Limb (tissue), 2 donors: ENCODE data around the gene TFEB.

Experiments
- DNase-seq, 2 donors: peaks; one replicate each; pipeline ENCODE4 v3.0.0-alpha.2; 2016; ENCODE audit errors: extremely low spot score in 2 of 2

Gene TFEB

DNA sequence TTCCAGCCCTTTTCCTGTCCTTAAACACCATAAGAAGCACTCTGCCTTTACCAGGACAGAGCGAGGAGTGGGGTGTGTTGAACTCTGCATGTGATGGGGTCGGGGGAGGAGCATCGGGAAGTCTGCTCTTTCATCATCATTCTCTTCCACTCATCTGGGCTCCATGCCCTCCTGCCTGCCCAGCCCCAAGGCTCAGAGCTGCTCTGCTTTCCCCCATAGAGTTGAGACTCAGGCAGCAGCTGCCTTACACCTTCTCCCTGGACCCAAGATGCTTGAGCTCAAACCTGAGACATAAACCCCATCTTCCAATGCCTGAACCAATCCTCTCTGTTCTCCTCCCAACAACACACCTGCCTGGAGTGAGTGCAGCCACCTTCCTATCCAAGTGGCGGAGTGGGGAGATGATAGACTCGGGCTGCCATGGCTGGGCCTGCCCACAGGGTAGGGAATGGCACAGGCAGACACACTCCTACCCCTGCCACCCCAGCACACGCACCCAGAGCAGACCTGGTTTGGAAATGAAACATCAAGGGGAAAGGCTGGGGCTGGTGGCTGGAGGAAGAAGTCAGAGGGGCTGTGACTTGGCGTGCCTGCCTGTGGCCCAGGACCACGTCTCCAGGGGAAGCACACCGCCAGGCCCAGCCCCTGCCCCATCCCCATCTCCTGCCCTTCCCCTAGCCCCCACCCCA lies 28.4 kb downstream of the TFEB start:
- DNase-seq, result no peak

DNA sequence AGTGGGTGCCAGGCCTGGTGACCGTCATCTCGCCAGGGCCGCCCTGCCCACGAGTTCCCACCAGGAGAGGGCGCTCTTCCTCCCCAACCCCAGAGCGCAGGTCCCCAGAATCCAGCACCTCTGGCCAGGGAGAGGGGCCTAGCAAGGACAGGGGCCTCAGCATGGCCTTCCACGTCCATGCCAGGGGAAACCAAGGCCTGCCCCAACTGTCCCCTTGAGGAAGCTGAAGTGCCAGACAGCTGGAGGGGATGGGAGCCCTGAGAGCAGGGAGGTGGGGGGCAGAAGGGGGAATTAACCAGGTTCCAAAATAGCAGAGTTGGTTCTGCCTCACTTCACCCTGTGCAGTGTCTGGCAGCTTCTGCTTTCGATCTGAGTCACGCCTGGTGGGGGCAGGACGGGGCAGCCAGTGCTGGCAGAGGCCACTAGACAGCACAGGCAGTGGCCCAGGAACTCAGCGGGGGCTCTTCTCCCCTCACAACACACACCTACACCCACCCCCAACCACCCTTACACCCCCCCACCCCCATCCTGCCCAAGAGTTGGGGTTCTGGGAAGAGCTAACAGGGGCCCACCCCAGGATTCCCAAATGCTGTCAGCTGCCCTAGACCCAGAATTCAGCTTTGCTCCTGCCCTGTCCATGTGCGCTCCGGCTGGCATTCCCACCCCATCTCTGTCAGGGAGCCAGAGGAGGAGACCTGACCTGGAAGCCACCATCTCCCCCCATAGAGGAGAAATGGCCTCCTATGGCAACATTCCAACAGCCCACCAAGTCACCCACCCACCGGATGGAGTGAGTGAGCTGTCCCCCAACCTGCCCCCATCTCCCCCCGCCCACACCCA lies 29.2 kb downstream of the TFEB start:
- no peak for DNase-seq

DNA sequence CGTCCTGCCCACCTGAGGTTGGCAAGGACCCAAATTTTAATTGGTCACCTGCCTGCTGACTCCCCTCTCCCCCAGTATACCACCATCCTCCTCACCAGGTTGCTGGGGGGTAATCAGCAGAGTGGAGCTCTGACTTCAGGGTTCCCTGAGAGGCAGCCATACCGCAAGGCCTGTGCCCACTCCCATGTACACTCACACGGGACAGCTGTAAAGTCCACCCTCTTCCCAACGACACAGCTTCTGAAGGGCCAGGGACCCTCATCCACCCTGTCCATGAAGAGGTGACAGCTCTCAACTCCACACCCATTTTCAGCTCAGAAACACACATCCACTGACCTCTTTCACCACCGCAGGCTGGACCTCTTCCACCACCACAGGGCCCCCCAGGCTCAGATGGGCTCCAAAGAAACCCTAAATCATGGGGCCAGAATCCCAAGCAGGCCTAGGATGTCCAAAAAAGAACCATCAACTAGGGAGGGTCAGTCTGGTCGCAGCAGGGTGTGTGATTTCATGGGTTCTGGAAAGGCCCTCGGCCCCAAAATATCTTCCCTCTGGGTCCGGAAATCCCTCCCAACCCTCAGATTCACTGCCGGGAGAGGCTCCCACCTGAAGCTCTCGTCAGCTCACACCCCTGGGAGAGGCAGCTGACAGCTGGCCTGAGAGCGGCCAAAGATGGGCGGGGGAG lies 30.0 kb downstream of the TFEB start:
- DNase-seq, result no peak

DNA sequence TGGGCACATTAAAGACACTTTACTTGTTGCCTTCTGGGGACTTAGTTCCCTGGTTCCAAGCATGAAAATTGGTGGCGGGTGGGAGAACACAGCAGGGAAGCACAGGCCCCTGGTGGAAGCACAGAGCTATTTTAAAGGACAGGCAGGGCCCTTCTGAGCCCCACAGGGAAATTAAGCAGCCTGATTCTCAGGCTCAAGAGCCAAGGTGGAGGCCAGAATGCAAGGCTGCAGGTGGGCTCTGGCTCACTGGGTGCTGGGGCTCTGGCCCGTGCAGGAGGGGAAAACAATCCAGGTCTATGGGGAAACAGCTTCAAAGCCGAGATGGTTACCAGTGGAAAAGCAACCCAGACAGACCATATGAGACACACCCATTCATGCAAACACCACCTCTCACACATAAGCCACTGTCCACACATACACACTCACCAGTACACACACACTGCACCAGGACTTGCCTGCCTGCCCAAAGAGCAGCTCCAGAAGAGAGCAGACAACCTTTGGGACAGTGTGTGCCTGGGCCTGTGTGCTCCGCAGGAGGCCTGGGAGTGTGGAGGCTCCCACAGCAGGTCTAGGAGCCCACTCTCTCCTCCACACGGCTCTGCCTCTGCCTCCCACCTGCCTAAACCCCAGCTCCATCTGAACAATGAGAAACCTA lies 30.6 kb downstream of the TFEB start:
- no peak for DNase-seq

DNA sequence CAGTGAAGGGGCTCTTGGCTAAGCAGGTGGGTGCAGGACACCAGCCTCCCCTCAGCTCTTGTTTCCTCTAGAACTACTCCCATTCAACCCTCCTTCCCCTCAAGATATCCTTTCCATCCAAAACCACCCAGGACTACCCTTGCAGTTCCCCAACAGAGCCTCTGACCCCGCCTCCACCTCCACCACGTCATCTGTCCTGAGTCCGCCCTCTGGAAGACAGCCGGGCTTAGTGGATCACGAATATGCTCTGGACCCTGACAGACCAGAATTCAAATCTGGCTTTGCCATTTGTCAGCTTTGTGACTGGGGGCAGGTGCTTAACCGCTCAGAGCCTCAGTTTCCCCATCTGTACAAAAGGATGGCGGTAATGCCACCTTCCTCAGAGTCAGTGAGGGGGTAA lies 31.4 kb downstream of the TFEB start:
- no peak for DNase-seq

DNA sequence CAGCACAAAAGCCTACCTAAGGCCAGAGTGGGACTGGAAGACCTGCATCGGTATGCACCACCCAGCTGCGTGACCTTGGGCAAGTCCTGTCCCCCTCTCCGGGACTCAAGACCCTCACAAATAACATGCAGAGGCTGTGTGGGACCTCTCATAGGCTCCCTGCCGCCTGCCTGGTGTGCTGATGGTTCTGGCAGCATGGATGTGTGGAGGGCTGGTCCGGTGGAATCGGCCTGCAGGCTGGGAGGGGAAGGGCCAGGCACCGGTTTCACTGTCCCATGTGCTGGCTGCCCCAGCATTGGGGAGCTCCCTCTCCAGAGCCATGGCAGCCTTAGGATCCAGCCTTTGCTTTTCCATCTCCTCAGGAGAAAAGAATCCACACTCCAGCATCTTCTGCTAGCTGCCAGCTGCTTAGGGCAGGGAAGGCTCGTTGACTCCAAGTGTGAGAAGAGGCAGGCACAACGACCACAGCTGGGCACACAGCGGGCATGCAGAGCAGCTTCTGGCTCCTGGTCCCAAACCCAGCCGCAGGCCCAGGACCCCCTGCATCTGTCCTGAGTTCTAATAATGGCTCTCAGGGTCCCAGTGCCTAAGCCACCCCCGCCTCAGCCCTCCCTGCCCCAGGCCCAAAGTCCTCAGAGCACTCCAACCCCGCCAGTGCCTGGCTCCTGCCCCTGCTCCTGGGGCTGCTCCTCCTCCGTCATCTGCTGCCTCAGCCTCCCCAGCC lies 32.5 kb downstream of the TFEB start:
- no peak for DNase-seq

DNA sequence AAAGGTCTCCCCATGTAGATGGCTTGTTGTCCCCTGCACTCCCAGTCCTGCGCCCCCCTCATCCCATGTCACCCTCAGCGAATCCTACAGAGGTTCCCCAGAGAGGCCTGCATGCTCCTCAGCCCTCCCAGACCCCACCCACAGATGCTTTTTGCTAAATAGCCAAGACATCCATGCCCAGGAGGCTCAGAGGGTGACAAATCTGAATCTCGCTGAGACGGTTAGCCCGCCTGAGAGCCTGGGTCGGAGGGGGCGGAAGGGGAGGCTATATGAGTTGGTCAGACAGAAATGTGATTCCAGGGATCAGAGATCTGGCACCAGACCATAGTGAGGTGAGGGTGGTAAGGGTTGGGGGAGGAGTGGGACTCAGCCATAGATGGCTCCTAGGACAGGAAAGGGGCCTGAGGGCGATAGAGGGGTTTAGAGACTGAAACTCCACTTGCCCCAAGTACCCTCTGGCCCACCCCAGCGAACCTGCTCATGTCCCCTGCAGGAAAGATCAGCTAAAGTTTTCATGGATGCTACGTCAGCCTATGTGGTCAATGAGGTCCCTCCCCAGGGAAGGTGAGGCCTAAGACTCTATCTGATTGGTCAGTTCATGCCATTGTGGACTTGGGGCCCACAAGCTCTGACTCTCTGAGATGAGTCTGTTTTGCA lies 33.2 kb downstream of the TFEB start:
- DNase-seq, result no peak

DNA sequence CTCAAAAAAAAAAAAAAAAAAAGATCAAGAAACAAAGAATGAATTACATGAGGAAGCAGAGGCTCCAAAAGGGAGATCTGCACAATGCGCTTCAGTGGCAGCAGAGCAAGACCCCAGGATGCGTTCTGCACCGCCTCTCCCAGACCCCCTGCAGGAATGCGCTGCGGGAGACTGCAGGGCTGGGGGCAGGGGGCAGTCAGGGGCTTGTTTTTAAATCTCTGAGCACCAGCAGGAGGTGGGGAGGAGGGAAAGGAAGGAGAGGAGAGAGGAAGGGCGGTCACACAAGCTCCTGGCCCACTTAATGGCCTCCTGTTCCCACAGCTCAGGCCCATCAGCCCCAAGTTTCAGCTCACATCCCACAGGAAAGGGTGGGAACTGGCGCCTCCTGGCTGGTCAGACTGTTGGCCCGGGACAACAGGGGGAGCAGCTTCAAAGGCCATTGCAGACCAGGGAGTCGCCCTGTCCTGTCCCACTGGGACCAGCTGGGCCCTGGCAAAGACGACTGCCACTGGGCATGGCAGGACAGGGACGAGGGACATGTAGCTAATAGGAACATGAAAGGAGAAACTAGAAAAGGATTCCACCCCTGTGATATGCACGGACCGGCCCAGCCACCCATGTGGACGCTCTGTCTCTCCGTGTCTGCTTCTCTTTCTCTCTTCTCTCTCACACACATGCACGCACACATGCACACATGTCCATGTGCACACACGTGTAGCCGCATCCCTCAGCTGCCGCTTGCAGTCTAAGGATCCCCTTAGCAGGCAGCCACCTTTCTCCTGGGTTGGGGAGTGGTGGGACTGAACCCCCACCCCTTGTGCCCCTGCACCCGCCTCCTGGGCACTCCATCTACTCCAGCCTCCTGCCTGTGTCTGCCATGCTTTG lies 34.7 kb downstream of the TFEB start:
- DNase-seq, result no peak

DNA sequence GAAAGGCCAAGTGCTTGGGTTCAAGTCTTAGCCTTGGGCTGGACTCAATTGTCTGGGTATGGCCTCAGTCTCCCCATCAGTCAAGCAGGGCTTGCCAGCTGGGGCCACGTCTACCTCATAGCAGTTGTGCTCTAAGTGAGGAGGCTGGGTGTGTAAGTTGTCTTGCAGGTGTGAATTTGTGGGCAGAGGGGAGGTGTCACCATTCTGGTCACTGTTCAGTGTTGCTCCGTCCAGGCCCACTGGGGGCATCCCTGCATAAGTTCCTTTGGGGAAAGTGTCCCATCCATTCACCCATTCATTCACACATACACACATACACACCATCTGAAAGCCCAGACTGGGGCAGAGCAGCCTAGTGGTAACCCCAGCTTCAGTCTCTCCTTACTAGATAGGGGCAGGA lies 36.3 kb downstream of the TFEB start:
- DNase-seq, result no peak

DNA sequence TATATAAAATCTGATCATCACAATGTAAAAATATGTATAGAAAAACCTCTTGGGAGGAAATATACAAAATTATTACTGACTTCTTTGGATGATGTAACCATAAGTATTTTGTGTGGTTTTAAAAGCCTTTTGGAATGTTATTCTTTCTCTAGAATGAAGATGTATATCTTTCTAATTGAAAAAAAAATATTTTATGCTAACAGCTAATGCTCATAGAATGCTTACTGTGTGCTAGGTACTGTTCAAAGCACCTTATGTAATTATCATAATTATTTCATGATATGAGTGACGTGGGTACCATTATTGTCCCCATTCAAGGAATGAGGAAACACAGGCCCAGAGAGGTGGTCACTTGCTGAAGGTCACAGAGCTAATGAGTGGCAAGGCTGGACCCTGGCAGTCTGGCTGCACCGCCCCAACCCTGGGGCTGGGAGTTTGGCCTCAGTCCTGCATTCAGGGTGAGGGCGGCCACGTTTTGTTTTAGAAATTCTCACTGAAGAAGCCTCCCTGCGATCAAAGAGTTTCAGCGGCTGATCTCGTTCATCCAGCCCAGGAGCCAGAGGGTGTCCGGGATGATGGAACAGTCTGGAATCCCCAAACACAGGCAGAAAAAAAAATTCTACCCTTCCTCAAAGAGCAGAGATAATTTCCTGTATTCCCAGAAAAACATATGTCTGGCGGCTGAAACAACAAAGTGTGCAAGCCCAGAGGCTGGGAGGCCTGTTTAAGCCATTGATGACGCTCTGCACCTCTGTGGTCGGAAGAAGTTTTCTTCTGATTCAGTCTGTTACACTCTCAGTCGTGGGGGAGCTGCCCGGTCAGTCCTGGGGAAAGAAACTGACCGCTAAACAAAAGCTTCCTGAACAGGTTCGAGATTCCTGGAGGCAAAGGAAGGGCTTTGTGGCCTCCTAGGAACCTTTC lies 37.3 kb downstream of the TFEB start:
- peak; percentile 47 to 59 for DNase-seq

DNA sequence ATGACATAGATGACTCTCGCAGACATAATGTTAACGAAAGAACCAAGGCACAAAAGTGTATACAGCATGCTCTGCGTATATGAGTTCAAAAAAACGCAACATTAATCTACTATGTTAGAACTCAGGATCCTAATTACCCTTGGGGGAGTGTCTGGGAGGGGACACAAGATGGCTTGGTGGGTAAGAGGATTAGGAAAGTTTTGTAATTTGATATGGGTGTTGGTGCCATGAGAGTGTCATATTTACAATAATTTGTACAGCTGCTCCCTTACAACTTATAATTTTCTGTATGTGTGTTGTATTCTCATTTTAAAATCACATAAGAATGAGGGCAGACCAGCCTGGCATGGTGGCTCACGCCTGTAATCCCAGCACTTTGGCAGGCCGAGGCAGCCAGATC lies 38.6 kb downstream of the TFEB start:
- DNase-seq, result no peak

DNA sequence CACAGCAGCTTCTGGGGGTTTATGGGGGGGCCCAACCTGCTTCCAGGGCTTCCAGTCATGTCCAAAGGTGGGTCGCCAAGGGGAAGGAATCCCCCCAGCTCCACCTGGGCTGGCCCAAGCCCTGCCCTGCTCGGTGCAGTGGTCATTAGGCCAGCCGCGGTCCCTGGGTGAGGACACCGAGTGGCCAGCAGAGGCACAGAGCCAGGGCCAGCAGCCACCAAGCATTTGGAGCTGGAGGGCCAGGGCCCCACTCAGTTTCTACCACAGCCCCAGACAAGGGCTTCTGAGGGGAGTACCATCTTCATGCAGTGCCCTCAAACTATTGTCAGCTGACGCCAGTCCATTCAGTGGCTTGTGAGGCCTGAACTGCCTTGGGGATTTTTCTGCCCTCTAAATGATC lies 39.6 kb downstream of the TFEB start:
- no peak for DNase-seq

DNA sequence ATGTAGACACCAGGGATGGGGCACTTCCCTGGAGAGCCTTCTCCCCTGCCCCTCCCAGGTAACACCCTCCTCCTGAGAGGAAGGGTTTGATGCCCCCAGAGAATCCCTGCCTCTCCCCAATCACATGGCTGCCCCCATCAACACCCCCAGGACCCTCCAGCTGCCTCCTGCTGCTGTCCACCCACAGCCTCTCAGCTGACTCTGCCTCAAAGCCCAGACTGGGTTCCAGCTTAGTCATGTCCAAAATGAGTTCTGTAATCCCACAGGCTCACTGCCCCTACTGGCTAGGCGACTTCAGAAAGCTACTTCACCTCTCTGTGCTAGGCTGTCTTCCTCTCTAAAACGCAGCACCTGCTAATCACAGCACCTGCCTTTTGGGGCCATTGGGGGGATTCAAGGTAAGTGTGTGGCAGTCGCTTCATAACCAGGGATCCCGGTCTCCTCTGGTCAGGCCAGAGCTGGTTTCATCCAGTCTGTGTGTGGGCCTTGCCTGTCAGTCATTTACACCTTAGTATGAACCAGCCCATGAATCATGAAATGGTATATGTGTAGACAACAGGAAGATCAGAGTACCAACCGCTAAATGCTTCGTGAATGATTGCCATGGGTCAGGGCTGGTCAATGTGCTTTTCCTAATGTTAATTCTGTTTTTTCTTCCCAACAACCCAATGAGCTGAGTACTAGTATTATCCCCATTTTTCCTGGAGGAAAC lies 40.4 kb downstream of the TFEB start:
- DNase-seq, result no peak

DNA sequence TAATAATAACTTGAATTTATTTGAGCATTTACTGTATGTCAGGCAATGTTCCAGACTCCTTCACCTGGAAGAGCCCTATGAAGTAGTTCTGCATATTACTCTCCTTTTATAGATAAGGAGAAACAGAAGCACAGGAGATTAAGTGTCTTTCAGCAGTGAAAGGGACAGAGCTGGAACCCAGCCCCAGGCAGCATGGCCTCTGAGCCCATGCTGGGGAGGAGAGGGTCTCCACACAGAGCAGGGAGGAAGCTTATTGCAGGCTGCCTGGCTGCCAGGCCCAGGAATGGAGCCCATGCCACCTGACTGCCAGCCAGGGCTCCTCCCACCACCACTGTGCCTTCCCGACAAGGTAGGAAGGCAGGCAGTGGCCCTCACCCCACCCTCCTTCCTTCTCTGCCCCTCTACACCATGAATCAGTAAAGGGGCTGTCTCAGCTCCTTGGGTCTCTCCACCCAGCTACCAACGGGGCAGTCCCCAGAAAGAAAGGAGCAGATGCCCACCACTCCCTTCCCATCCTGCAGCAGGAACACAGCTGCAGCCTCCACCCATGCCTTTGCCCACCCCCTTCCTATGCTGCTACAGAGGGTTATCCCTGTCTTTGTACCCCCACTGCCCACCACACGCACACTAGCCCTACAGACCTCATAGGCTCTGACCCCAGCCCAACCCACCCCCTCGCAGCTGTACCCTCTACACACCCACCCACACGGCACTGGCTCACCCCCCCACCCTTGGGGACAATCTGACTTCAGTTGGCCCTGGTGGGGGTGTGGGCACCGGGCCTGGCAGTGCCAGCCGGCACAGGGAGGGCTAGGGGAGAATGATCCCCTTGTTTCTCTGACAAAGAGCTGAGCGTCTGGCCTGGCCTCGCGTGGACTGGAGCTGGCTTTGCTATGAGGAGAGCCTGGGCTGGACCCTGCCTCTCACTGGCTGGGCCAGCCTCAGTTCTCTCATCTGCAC lies 41.8 kb downstream of the TFEB start:
- DNase-seq, result no peak

DNA sequence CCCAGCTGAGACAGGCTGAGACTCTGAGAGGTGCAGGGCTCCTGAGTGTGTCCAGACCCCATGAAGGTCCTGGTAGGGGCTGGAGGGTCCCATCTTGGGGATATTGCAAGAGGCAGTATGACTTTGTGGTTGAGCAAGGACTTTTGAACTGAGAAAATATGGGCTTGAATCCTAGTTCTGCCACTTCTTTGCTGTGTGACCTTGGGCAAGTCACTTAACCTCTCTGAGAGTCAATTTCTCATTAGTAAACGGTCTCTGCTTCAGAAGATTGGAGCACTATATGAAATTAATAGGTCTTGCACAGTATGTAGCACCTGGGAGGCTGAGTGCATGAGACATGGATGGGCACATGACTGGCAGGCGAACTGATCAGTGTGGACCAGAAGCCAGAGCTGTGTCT lies 42.7 kb downstream of the TFEB start:
- no peak for DNase-seq

DNA sequence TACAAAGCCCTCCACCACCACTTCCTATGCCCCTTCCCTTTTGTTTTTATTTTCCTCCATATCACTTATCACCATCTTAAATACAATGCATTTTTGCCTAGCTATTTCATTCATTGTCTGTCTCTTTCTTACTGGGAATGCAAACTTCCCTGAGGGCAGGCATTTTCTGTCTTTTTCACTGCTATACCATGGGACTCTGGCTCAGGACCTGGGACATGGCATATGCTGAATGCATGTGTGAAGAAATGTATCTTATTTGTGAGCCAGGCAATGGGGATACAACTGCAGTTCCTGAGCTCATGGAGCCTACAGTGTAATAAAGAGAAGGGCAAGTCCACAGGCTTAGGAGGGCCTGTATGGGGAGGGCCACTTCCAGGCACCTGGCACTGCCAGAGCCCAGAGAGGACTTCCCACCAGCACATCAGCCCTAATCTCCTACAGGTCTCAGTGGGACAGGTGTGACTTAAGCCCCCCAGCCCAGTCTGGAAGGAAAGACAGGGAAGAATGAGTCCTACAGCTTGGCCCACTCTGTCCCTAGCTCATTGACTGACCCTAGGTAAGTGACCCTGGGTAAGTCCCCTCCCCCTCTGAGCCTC lies 43.2 kb downstream of the TFEB start:
- DNase-seq, result no peak
